ENCODE data around the gene GNG12.

GNG12 gene

DNA sequence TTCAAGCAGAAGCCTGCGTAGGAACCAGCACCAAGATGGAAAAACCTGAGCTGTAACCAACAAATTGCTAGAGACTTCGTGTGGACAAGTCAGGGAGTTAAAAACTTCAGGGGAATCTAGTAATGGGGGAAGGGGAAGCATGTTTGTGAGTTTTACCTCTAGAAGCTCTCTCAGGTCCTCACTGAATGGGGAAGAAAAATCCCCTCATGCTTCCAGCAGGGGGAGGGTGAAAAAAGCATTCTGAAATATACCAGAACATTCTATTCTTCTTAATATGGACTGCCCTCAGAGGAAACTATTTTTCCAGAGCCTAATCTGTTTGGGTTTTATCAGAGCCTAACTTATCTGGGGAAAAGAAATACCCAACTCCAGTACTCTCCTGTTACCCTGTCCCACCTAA is 28.6 kb downstream of the GNG12 start:
- ATAC-seq, result no peak
- TF ChIP-seq ISL1 (CRISPR knock-in tag; IDR thresholded peaks at IDR 0.05) (no peak), ARNTL (CRISPR knock-in tag; IDR thresholded peaks at IDR 0.05; ENCODE audit: borderline replicate concordance, low read depth) (no peak), ZNF8 (CRISPR knock-in tag; IDR thresholded peaks at IDR 0.05) (no peak), PPARA (CRISPR knock-in tag; IDR thresholded peaks at IDR 0.05; ENCODE audit: borderline replicate concordance) (no peak), ZNF565 (CRISPR knock-in tag; conservative IDR thresholded peaks at IDR 0.05; ENCODE audit: low read depth) (no peak), TOX (CRISPR knock-in tag; IDR thresholded peaks at IDR 0.05; ENCODE audit: borderline replicate concordance) (no peak), ZFP3 (CRISPR knock-in tag; IDR thresholded peaks at IDR 0.05) (no peak), SNAI2 (CRISPR knock-in tag; IDR thresholded peaks at IDR 0.05) (no peak), ZNF70 (CRISPR knock-in tag; IDR thresholded peaks at IDR 0.05) (no peak), GLIS3 (CRISPR knock-in tag; IDR thresholded peaks at IDR 0.05) (no peak), RARB (CRISPR knock-in tag; IDR thresholded peaks at IDR 0.05) (no peak), OSR1 (CRISPR knock-in tag; IDR thresholded peaks at IDR 0.05) (no peak), BACH2 (CRISPR knock-in tag; IDR thresholded peaks at IDR 0.05; ENCODE audit: borderline replicate concordance) (no peak)
- TF ChIP-seq, protein P1, sequence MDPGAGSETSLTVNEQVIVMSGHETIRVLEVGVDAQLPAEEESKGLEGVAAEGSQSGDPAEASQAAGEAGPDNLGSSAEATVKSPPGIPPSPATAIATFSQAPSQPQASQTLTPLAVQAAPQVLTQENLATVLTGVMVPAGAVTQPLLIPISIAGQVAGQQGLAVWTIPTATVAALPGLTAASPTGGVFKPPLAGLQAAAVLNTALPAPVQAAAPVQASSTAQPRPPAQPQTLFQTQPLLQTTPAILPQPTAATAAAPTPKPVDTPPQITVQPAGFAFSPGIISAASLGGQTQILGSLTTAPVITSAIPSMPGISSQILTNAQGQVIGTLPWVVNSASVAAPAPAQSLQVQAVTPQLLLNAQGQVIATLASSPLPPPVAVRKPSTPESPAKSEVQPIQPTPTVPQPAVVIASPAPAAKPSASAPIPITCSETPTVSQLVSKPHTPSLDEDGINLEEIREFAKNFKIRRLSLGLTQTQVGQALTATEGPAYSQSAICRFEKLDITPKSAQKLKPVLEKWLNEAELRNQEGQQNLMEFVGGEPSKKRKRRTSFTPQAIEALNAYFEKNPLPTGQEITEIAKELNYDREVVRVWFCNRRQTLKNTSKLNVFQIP (CRISPR knock-in tag; IDR thresholded peaks at IDR 0.05; ENCODE audit: borderline replicate concordance, low read depth), result no peak
- TF ChIP-seq, protein P2, sequence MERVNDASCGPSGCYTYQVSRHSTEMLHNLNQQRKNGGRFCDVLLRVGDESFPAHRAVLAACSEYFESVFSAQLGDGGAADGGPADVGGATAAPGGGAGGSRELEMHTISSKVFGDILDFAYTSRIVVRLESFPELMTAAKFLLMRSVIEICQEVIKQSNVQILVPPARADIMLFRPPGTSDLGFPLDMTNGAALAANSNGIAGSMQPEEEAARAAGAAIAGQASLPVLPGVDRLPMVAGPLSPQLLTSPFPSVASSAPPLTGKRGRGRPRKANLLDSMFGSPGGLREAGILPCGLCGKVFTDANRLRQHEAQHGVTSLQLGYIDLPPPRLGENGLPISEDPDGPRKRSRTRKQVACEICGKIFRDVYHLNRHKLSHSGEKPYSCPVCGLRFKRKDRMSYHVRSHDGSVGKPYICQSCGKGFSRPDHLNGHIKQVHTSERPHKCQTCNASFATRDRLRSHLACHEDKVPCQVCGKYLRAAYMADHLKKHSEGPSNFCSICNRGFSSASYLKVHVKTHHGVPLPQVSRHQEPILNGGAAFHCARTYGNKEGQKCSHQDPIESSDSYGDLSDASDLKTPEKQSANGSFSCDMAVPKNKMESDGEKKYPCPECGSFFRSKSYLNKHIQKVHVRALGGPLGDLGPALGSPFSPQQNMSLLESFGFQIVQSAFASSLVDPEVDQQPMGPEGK (CRISPR knock-in tag; IDR thresholded peaks at IDR 0.05; ENCODE audit: borderline replicate concordance), result no peak

DNA sequence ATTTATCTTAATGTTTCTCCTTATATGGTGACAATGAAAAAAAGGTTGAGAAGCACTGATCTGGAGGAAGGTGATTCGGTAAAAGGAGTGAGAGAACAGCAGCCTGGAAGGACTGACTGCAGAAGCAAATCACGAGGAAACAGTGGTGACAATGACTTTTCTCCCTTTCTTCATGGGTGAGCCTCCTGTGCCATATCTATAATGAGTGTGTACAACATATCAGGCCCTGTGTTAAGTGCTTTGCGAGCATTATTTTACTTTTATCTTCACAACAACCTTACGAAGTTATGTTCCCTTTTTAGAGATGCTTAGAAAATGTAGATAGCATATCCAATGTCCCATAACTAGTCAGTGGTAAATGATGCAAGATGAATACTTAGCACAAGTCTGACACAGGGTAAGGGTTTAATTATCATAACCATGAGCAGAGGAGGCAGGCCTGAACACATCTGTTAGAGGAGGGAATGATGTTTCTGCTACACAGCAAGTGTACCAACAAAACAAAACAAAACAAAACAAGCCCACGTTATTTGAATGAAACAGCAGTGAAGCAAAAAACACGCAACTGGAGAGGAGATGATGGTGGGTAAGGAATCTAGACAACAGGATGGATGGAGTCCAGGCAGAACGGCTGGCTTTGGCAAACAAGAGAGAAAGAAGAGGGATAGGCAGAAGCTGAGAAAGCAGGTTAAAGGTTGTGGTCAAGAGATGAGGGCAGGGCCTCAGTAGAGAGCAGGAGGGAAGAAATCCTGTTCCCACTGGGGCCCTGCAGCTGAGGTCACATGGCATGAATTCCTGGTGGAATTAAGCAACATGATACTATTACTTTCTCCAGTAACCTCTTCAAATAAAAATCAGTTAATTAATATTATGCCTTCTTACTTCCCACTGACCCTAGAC is 29.6 kb downstream of the GNG12 start:
- TF ChIP-seq TCF4 (CRISPR knock-in tag; IDR thresholded peaks at IDR 0.05; ENCODE audit: borderline replicate concordance) (no peak), ZNF565 (CRISPR knock-in tag; conservative IDR thresholded peaks at IDR 0.05; ENCODE audit: low read depth) (no peak), PPARA (CRISPR knock-in tag; IDR thresholded peaks at IDR 0.05; ENCODE audit: borderline replicate concordance) (no peak), BACH2 (CRISPR knock-in tag; IDR thresholded peaks at IDR 0.05; ENCODE audit: borderline replicate concordance) (no peak), GLIS3 (CRISPR knock-in tag; IDR thresholded peaks at IDR 0.05) (no peak)
- ATAC-seq, result no peak

DNA sequence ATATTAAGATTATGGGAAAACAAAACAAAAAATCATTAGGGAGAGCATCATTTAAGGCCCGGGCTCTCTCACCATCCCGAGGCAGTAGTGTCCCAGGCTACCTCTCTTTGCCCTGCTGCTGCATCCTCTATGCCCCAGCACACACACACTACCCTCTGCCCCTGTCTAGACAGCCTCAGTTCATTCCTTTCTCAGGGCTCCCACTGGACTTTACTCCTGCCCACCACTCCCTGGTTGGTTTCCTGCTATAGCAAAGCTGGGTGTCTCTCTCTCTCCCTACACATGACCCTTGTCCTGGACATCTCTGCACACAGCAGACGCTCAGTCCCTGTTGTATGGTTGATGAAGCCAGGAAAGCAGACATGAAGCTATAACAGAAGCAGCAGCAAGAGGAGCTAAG is 30.7 kb downstream of the GNG12 start:
- ATAC-seq, result peak; percentile 51; the same call in 2 of the 3 replicates

DNA sequence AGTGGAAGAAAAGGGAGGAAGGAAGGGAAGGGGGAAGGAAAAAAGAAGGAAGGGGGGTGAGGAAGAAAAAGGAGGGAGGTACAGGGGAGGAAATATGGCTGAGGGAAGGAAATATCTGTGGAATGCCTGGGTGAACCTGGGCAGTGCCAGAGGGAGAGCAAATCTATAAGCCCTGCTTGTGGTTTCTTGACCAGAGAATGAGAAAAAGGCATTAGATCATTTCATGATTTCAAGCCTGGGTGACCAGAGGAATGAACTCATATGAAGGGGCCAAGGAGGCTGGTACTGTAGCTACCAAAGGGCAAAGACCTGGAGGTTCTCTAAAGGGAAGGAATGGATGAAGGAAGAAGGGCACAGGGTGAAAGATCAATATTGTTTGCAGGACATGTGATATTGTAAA is 31.4 kb downstream of the GNG12 start:
- peak; percentile 75 for ATAC-seq

More for the DNA sequence above, 30.7 kb downstream of the GNG12 start:
- no peak for TF ChIP-seq GLIS3 (CRISPR knock-in tag; IDR thresholded peaks at IDR 0.05)

More for the DNA sequence above, 31.4 kb downstream of the GNG12 start:
- TF ChIP-seq TOX (CRISPR knock-in tag; IDR thresholded peaks at IDR 0.05; ENCODE audit: borderline replicate concordance) (no peak), ISL1 (CRISPR knock-in tag; IDR thresholded peaks at IDR 0.05) (no peak), ZFP30 (CRISPR knock-in tag; IDR thresholded peaks at IDR 0.05) (no peak), PPARA (CRISPR knock-in tag; IDR thresholded peaks at IDR 0.05; ENCODE audit: borderline replicate concordance) (no peak), ZNF70 (CRISPR knock-in tag; IDR thresholded peaks at IDR 0.05) (no peak), OSR1 (CRISPR knock-in tag; IDR thresholded peaks at IDR 0.05) (no peak), RARB (CRISPR knock-in tag; IDR thresholded peaks at IDR 0.05) (no peak), GLIS3 (CRISPR knock-in tag; IDR thresholded peaks at IDR 0.05) (no peak), CSDC2 (CRISPR knock-in tag; IDR thresholded peaks at IDR 0.05) (no peak), ZC3H10 (CRISPR knock-in tag; IDR thresholded peaks at IDR 0.05) (no peak), ZNF8 (CRISPR knock-in tag; IDR thresholded peaks at IDR 0.05) (no peak), TCF4 (CRISPR knock-in tag; IDR thresholded peaks at IDR 0.05; ENCODE audit: borderline replicate concordance) (no peak)
- TF ChIP-seq, protein P2 (CRISPR knock-in tag; IDR thresholded peaks at IDR 0.05; ENCODE audit: borderline replicate concordance), result no peak
- TF ChIP-seq, protein P3, sequence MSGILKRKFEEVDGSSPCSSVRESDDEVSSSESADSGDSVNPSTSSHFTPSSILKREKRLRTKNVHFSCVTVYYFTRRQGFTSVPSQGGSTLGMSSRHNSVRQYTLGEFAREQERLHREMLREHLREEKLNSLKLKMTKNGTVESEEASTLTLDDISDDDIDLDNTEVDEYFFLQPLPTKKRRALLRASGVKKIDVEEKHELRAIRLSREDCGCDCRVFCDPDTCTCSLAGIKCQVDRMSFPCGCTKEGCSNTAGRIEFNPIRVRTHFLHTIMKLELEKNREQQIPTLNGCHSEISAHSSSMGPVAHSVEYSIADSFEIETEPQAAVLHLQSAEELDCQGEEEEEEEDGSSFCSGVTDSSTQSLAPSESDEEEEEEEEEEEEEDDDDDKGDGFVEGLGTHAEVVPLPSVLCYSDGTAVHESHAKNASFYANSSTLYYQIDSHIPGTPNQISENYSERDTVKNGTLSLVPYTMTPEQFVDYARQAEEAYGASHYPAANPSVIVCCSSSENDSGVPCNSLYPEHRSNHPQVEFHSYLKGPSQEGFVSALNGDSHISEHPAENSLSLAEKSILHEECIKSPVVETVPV (CRISPR knock-in tag; IDR thresholded peaks at IDR 0.05), result no peak
- TF ChIP-seq, protein P4, sequence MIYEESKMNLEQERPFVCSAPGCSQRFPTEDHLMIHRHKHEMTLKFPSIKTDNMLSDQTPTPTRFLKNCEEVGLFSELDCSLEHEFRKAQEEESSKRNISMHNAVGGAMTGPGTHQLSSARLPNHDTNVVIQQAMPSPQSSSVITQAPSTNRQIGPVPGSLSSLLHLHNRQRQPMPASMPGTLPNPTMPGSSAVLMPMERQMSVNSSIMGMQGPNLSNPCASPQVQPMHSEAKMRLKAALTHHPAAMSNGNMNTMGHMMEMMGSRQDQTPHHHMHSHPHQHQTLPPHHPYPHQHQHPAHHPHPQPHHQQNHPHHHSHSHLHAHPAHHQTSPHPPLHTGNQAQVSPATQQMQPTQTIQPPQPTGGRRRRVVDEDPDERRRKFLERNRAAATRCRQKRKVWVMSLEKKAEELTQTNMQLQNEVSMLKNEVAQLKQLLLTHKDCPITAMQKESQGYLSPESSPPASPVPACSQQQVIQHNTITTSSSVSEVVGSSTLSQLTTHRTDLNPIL (CRISPR knock-in tag; IDR thresholded peaks at IDR 0.05; ENCODE audit: low read depth), result no peak
